ENCODE measurements around the gene TEX2. TPM values are rescaled to one million over a fixed set of nuclear protein-coding genes. Genes with fewer than 3 reads are reported as not detected.

The TEX2 gene
- total and polyA plus RNA-seq, 2 of the 13 experiments (the other 11 are each of a cell fraction or from before 2014, with no cell fraction given) = 21.4 to 37.7 TPM

GRCh38 chr17:64129765-64130558, 133.1 kb downstream of the TEX2 start, which contains the start of gene ERN1 (continued):
- TF ChIP-seq MXD1 (CRISPR knock-in tag; IDR thresholded peaks at IDR 0.05) (peak; percentile 49), FOXK1 (CRISPR knock-in tag; IDR thresholded peaks at IDR 0.05; ENCODE audit: borderline replicate concordance, low read depth) (no peak; the same call in 1 of the 2 replicates), HES4 (CRISPR knock-in tag; IDR thresholded peaks at IDR 0.05; ENCODE audit: borderline replicate concordance) (peak; percentile 93), ZNF224 (CRISPR knock-in tag; IDR thresholded peaks at IDR 0.05) (no peak), NFAT5 (CRISPR knock-in tag; IDR thresholded peaks at IDR 0.05) (peak; percentile 82), DMAP1 (CRISPR knock-in tag; IDR thresholded peaks at IDR 0.05) (peak; percentile 68; the same call in 1 of the 2 replicates), ZNF441 (CRISPR knock-in tag; IDR thresholded peaks at IDR 0.05; ENCODE audit: borderline replicate concordance) (peak; percentile 80; the same call in 1 of the 2 replicates), ZSCAN22 (CRISPR knock-in tag; IDR thresholded peaks at IDR 0.05) (no peak; the same call in 1 of the 2 replicates), ZHX2 (IDR thresholded peaks at IDR 0.05; ENCODE audit: low read depth) (no peak), ZHX2 (CRISPR knock-in tag; IDR thresholded peaks at IDR 0.05; ENCODE audit: borderline replicate concordance) (peak; percentile 99), GATAD2A (CRISPR knock-in tag; IDR thresholded peaks at IDR 0.05) (peak; percentile 49; the same call in 1 of the 2 replicates), MAX (IDR thresholded peaks at IDR 0.05) (peak; percentile 86), MEF2D (CRISPR knock-in tag; IDR thresholded peaks at IDR 0.05) (no peak), KDM4B (CRISPR knock-in tag; IDR thresholded peaks at IDR 0.05) (peak; percentile 82; the same call in 1 of the 2 replicates), PHF8 (CRISPR knock-in tag; IDR thresholded peaks at IDR 0.05) (peak; percentile 86), MED13 (CRISPR knock-in tag; IDR thresholded peaks at IDR 0.05) (0 out of 2 replicates have a peak, but pooled peaks have one; percentile 70), ZNF317 (CRISPR knock-in tag; IDR thresholded peaks at IDR 0.05) (no peak)

All from HepG2 (cell line).